ENCODE data around the gene SRGAP3. TPM values are rescaled to one million over a fixed set of nuclear protein-coding genes. Genes with fewer than 3 reads are reported as not detected.
"Not testable (repeated sequence)": the region's sequence is repeated elsewhere in the genome, so short reads cannot be mapped to it uniquely, and the experiment has no call there.

SRGAP3 gene
- total RNA-seq, result 1.3 and 1.6 TPM in 2 replicates

DNA sequence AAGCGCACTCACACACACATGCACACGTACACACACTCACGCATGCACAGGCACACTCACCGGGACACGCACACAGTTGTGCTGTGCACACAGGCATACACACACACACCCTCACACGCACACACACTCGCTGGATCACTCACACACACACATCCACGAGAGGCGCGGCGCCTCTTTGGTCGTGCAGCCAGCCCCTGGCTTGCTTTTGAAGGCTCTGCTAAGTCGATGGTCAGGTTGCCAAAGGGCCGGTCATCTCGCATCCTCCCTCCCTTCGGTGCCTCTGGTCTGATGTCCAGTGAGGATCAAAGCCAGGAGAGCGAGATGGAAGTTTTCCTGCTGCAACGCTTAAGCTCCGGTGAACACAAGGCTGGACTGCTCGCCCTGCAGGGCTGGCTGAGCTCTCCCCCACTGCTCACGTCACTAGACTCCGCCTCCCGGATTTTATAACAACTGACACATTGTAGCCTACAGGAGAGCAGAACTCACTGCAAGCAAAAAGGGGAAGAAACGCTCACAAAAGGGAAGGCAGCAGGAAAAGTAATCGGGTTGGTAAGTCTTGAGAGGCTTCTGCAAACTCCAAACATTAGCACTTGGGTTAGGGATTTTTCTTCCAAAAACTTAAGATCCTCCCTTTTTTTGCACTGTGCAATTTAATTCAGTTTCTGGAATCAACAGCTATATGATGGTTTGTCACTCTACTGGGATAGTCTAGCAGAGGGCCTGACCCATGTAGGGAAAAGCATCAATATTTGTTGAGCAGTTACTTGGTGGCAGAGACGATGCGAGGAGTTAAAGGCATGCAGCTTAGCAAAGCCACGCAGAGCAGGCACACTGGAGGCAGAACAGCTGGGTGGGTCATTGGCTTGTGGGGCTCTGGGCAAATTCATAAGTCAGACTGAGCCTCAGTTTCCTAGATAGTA lies at the start of gene SRGAP3:
TSS of gene SRGAP3 (minus strand) at position 374 of the 920 bp plus-strand sequence. CDS start 695 bp downstream, outside the sequence.
- intact Hi-C loops (cut with micrococcal nuclease), result loop anchor here (1.0 kb wide), 7 partner anchors 25 to 286 kb away; partner anchors contain the start of gene RAD18

- intact Hi-C loops (cut with micrococcal nuclease), result no loop called here
Measured at GRCh38 chr3:9298236-9298635, 48.8 kb upstream of the SRGAP3 start.

- intact Hi-C loops (cut with micrococcal nuclease), result no loop called here
Measured at GRCh38 chr3:9296241-9296640, 46.8 kb upstream of the SRGAP3 start.

GRCh38 chr3:9295007-9295406 lies 45.6 kb upstream of the SRGAP3 start:
- intact Hi-C loops (cut with micrococcal nuclease), result no loop called here

DNA sequence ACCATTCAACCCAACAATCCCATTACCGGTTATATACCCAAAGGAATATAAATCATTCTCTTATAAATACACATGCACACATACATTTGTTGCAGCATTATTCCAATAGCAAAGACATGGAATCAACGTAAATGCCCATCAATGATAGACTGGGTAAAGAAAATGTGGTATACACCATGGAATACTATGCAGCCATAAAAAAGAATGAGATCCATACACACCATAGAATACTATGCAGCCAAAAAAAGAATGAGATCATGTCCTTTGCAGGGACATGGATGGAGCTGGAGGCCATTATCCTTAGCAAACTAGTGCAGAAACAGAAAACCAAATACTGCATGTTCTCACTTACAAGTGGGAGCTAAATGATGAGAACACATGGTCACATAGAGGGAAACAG lies 44.5 kb upstream of the SRGAP3 start:
- intact Hi-C loops (cut with micrococcal nuclease), result not testable (repeated sequence)

- intact Hi-C loops (cut with micrococcal nuclease), result no loop called here
Measured at GRCh38 chr3:9293076-9293475, 43.6 kb upstream of the SRGAP3 start.

- intact Hi-C loops (cut with micrococcal nuclease), result no loop called here
Measured at GRCh38 chr3:9292516-9292915, 43.1 kb upstream of the SRGAP3 start.

GRCh38 chr3:9291821-9292410 lies 42.5 kb upstream of the SRGAP3 start:
- intact Hi-C loops (cut with micrococcal nuclease), result no loop called here

- intact Hi-C loops (cut with micrococcal nuclease), result no loop called here
Measured at GRCh38 chr3:9290566-9290965, 41.1 kb upstream of the SRGAP3 start.

DNA sequence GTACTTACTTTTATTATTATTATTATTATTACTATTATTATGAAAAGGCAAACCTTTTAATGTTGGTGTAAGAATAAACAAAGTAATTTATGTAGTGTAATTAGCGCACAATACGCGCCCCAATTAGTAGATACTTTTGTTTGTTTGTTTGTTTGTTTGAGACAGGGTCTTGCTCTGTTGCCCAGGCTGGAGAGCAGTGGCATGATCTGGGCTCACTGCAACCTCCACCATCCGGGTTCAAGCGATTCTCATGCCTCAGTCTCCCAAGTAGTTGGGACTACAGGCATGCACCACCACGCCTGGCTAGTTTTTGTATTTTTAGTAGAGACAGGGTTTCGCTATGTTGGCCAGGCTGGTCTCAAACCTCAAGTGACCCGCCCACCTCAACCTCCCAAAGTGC lies 32.1 kb upstream of the SRGAP3 start:
- intact Hi-C loops (cut with micrococcal nuclease), result not testable (repeated sequence)

GRCh38 chr3:9280451-9281219 lies 31.2 kb upstream of the SRGAP3 start:
- intact Hi-C loops (cut with micrococcal nuclease), result no loop called here

DNA sequence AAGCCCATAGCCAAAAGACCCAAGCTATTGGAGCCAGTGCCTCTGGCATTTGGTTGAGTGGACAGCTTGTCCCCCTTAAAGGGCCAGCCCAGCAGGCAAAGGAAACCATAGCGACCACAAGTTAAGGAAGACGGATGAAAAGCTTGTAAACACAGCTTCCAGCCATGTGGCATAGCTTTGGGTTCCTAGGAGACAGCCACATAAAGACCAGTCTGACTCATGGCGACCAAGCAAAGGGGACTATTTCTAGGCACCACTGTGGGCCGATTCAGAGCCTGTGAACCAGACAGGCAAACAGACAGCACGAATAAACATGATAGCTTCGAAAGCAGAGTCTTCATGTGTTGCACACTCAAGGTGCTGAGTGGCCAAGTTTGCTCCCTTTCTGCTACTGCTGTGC lies 30.5 kb upstream of the SRGAP3 start:
- intact Hi-C loops (cut with micrococcal nuclease), result no loop called here

DNA sequence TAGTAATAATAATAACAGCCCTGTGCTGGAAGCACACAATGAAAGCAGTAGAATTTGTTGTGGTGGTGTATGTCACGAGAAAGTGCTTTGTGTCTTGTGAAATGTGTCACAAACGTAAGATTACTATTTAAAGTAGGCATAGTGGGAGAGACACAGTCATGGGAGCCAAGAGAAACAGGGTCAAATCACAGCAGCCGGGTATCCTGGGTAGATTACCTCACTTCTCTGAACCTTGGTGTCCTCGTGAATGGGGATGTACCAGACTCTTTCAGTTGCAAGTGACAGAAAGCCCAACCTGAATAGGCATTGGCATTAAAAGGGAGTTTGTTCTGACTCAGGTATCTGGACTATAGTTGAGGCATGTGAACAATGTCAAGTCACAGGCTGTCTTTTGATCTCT lies 29.1 kb upstream of the SRGAP3 start:
- intact Hi-C loops (cut with micrococcal nuclease), result no loop called here

DNA sequence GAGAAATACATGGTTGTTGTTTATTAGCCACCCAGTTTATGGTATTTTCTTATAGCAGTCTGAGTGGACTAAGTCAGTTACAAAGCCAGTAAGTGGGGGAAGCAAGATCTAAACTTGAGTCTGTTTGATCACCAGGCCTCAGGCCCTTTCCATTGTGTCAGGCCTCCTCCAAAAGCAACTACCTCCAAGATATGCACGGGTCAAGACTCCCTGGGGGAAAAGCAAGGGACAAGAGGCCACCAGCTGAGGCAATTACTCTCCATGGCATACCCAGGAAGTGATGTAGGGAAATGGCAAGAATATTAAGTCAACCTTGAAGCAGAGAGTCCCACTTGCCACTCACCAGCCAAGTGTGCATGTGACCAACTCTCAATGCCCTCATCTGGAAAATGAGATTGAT lies 28.6 kb upstream of the SRGAP3 start:
- intact Hi-C loops (cut with micrococcal nuclease), result no loop called here

GRCh38 chr3:9276761-9277370 lies 27.4 kb upstream of the SRGAP3 start:
- intact Hi-C loops (cut with micrococcal nuclease), result no loop called here

DNA sequence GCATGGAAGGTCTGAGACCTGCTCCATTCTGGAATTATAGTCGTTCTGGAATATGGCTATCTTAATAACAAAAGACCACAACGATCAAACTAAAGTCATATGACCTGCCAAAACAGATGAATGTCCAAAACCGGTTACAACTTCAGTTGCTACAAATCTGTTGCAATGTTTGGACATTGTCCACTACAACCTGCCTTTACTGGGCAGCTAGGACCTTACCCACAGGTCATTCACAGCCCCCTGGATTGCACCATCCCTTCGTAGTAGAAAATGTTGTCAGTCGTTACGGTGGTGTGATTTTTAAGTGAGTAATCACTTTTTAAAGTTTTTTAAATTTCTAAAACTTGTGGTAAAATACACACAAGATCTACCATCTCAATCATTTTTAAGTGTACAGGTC lies 22.5 kb upstream of the SRGAP3 start:
- intact Hi-C loops (cut with micrococcal nuclease), result no loop called here

DNA sequence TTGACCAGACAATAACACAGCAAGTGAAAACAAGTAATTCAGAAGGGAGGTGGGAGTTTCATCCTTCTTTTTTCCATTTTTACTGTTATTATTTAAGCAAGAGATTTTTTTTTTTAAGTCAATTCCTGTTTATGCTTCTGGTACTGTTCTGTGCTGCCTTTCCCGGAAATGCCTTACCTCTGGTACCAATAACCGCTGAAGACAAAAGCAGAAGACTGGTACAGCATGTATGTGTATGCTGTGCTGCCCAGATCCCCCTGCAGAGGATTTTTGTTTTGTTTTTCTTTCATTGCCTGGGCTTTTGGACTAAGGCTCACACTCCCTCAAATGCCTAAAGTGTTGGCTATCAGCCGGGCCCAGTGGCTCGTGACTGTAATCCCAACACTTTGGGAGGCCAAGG lies 21.3 kb upstream of the SRGAP3 start:
- intact Hi-C loops (cut with micrococcal nuclease), result no loop called here

GRCh38 chr3:9266716-9267115 lies 17.3 kb upstream of the SRGAP3 start:
- intact Hi-C loops (cut with micrococcal nuclease), result no loop called here

GRCh38 chr3:9260305-9260704 lies 10.9 kb upstream of the SRGAP3 start:
- intact Hi-C loops (cut with micrococcal nuclease), result no loop called here

GRCh38 chr3:9257092-9257491 lies 7.6 kb upstream of the SRGAP3 start:
- intact Hi-C loops (cut with micrococcal nuclease), result no loop called here

GRCh38 chr3:9255976-9256375 lies 6.5 kb upstream of the SRGAP3 start:
- intact Hi-C loops (cut with micrococcal nuclease), result no loop called here

GRCh38 chr3:9254764-9255163 lies 5.3 kb upstream of the SRGAP3 start:
- intact Hi-C loops (cut with micrococcal nuclease), result no loop called here

Data from T-helper 1 cell treated with Interleukin-12 subunit alpha and Interleukin-12 subunit beta and Interleukin-4 antibody, amounts not matched to agents 30 ng/mL and 1 ng/mL, for 36 hours (primary cell).